ENCODE results near the gene P2RY8. TPM values are rescaled to one million over a fixed set of nuclear protein-coding genes. Genes with fewer than 3 reads are reported as not detected.
"Not testable (repeated sequence)": the region's sequence is repeated elsewhere in the genome, so short reads cannot be mapped to it uniquely, and the experiment has no call there.

P2RY8 gene
- total RNA-seq, 2 donors from 2014 or later: 1.4 to 2.8 TPM

DNA sequence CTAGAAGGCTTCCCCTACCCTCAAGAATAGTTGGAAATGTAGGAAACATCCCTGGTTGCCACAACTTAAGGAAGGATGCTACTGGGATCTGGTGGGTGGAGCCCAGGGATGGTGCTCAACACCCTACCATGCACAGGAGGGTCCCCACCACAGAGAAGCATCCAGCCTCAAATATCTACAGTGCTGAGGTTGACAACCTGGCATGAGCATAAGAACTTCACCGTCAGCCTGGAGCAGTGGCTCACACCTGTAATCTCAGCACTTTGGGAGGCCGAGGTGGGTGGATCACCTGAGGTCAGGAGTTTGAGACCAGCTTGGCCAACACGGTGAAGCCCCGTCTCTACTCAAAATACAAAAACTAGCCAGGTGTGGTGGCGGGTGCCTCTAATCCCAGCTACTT, 60.3 kb downstream of the P2RY8 start:
- intact Hi-C loops (cut with DNase I): no loop called here
- DNase-seq (ENCODE audit: low spot score): no peak

- no peak for DNase-seq (ENCODE audit: low spot score)
- intact Hi-C loops (cut with DNase I): no loop called here
Observed at GRCh38 chrX:1475881-1476280, 61.1 kb downstream of the P2RY8 start.

DNA sequence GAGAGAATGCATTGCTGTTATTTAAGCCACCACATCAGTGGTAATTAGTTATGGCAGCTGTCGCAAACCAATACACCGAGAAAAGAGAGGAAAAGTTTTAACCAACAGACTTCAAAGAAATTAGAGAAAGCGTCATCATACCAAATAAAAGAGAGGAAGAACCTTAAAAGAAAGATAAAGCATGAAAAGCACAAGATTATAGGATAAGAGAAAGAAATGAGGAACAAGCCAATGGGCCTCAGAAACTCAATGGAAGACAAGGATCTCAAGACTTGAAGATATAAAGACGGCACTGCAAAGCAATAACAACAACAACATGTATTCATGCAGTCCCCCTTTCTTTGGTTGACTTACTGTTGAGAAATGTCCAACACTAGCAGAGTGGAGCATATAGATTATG, 61.5 kb downstream of the P2RY8 start:
- no peak for DNase-seq (ENCODE audit: low spot score)
- intact Hi-C loops (cut with DNase I): no loop called here

DNA sequence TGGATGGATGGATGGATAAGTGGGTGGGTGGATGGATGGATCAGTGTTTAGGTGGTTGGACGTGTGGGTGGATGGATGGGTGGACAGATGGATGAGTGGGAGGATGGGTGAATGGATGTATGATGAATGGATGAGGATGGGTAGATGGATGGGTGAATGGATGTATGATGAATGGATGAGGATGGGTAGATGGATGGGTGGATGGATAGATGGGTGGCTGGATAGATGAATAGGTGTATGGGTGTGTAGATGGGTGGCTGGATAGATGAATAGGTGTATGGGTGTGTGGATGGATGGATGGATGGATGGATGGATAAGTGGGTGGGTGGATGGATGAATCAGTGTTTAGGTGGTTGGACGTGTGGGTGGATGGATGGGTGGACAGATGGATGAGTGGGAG, 62.4 kb downstream of the P2RY8 start:
- intact Hi-C loops (cut with DNase I); DNase-seq (ENCODE audit: low spot score): not testable (repeated sequence)

- intact Hi-C loops (cut with DNase I): no loop called here
- no peak for DNase-seq (ENCODE audit: low spot score)
Observed at GRCh38 chrX:1472975-1473374, 64.0 kb downstream of the P2RY8 start.

DNA sequence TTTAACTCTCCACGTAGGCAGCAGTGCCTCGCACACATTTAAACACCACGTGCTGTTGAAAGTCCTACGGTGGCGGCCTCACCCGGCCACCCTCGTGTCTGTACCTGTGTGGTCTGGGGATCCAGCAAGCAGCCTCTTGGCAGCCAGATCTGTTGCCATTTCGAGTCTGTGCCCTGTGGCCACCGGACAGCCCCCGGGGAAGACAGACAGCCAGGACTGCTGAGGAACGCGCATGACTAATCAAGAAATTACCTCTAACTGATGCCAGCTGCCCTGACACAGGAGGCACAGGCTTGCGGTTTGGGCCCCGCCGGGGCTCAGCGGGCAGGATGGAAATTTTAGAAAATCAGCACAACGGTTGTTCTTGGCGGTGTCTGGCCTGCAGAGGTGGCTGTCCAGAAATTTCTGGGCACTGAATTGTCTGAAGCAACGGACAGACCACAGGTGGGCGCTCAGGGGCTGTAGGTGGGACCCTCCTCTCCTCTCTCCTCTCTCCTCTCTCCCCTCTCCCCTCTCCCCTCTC, 68.7 kb downstream of the P2RY8 start:
- peak; percentile 79 for DNase-seq (ENCODE audit: low spot score)

DNA sequence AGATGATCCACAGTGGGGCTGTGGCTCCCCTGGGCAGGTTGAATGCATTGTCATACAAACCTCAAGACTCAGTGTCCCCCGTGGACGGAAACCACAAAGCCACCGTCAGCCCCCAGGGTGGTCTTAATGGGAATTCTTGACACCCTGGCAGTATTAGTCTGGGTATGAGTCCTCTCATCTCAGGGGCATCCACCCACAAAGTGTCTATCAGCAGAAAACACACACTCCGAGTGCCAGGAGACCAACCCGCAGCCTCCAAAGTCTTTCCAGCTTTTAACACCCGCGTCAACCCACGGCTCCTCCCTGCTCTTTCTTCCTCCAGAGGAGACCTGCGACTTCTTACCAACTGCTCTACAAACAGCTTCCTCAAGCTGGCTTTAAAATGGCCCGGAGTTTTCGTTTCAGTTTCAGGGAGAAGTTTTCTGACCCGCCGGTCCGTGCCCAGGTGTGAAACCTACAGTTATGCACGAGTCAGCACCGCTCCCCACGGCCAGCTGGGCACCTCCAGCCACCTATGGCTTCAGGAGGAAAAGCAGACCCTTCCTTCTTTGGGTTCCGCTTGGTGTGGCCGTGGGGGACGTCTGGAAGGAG, 69.9 kb downstream of the P2RY8 start:
- intact Hi-C loops (cut with DNase I): loop anchor here in 1 of 2 donors (10.0 kb wide), 1 partner anchor 1128 kb away; no protein-coding TSS in a partner anchor

More for the DNA sequence above, 68.7 kb downstream of the P2RY8 start:
- intact Hi-C loops (cut with DNase I): loop anchor here in 1 of 2 donors (10.0 kb wide), 1 partner anchor 1126 kb away; no protein-coding TSS in a partner anchor

GRCh38 chrX:1466232-1466661, 70.7 kb downstream of the P2RY8 start:
- no peak for DNase-seq (ENCODE audit: low spot score)
- intact Hi-C loops (cut with DNase I): loop anchor here in 1 of 2 donors (10.0 kb wide), 1 partner anchor 1129 kb away; no protein-coding TSS in a partner anchor

More for the DNA sequence above, 69.9 kb downstream of the P2RY8 start:
- no peak for DNase-seq (ENCODE audit: low spot score)

GRCh38 chrX:1465286-1466231, 71.4 kb downstream of the P2RY8 start:
- intact Hi-C loops (cut with DNase I): loop anchor here in 1 of 2 donors (10.0 kb wide), 1 partner anchor 1129 kb away; no protein-coding TSS in a partner anchor
- DNase-seq (ENCODE audit: low spot score): no peak

GRCh38 chrX:1464971-1465285, 72.1 kb downstream of the P2RY8 start:
- intact Hi-C loops (cut with DNase I): loop anchor here in 1 of 2 donors (5.0 to 10.0 kb wide), 2 partner anchors 182 to 1130 kb away; no protein-coding TSS in a partner anchor
- no peak for DNase-seq (ENCODE audit: low spot score)

DNA sequence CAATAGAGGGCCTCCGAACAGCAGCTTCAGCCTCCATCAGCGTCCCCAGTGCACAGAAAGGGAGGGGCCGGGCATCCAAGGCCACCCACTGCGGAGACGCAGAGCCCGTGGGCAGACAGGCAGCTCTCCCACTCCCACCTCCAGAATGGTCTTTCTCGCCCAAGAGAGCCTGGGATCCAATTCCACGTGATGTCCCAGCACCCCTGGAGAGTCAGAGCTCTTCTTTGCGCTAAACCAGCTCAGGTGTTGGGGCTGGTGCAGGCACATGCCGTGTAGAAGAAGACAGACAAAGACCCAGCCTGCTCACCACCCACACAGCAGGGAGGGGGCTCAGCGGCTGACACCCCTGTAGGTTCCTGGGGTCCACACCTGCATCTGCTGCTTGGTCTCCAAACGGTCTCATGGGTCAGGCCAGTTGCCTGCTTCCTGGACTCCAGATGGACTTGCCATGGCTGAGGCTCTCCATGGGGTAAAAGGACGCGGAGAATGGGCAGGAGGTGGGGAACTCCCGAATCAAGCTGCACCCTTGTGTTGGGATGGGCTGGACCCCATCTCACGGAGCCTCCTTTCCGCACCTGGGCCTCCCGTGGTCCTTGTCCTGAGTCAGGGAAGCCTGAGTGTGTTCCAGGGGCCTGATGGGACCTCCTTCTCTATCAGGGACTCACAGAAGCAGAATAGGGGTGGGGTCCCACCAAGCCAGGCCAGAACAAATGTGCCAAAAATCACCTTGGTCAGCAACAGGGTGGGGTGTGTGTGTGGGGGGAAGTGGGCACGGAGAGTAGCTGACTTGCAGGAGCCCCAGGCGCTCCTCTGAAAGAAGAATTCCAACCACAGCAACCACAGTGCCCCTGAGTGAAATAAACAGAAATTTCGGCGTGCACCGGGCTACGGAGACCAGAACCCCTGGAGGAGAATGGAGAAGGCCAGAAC, 72.7 kb downstream of the P2RY8 start:
- intact Hi-C loops (cut with DNase I): loop anchor here in 1 of 2 donors (5.0 to 10.0 kb wide), 2 partner anchors 183 to 1130 kb away; no protein-coding TSS in a partner anchor
- no peak for DNase-seq (ENCODE audit: low spot score)

DNA sequence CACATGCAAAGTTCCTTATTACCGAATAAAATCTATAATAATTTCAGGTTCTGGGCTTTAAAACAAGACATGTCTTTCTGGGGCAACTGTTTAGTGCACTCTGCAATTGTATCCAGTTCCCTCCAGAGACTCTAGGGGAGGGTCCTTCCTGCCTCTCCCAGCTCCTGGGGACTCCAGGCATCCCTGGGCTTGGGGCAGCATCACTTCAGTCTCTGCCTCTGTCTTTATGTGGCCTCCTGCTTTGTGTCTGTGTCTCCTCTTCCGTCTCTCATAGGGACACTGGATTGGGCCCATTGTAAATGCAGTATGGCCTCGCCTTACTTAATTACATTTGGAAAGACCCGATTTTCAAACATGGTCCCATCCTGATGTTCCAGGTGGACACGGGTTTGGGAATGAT, 73.4 kb downstream of the P2RY8 start:
- intact Hi-C loops (cut with DNase I): loop anchor here in 1 of 2 donors (5.0 to 10.0 kb wide), 2 partner anchors 184 to 1131 kb away; no protein-coding TSS in a partner anchor
- DNase-seq (ENCODE audit: low spot score): no peak

DNA sequence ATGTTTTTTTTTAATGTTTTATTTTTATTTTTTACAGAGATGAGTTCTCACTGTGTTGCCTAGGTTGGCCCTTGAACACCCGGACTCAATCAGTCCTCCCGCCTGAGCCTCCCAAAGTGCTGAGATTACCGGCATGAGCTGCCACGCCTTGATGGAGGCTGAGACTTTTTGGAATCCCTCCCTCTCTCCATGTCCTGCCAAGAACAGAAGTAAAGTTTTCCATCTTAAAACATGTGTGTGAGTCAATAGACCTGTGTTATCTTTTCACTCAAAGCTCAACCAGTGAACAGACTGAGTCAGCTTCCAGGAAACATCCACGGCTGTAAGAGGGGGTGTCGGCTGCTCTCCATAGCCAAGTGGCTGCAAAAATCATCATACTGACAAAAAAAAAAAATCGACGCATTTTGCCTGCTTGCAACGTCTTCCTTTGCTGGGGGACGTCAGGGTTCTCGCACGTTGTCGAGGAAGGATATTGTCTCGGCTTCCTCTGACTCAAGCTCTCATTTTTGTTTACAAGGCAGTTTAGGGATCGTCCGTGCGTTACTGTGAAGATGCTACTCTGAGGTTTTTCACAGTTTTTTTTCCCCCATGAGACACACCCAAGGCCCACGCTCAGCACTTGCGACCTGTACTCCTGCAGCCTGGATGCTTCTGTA, 74.3 kb downstream of the P2RY8 start:
- no peak for DNase-seq (ENCODE audit: low spot score)
- intact Hi-C loops (cut with DNase I): loop anchor here in 1 of 2 donors (5.0 to 10.0 kb wide), 2 partner anchors 185 to 1132 kb away; no protein-coding TSS in a partner anchor

DNA sequence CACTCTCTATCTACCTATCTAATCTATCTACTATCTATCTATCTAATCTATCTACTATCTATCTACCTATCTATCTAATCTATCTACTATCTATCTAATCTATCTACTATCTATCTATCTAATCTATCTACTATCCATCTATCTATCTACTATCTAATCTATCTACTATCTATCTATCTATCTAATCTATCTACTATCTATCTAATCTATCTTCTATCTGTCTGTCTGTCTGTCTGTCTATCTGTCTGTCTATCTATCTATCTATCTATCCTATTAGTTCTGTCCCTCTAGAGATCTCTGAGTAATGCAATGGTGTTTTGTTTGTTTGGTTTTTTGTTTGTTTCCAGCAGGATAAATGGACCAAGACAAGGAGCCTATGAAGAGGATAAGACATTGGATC, 74.9 kb downstream of the P2RY8 start:
- intact Hi-C loops (cut with DNase I): loop anchor here in 1 of 2 donors (5.0 to 10.0 kb wide), 2 partner anchors 185 to 1133 kb away; no protein-coding TSS in a partner anchor
- no peak for DNase-seq (ENCODE audit: low spot score)

- DNase-seq (ENCODE audit: low spot score): no peak
- intact Hi-C loops (cut with DNase I): loop anchor here in 1 of 2 donors (10.0 kb wide), 1 partner anchor 139 kb away; the partner anchor contains the start of gene AKAP17A
Observed at GRCh38 chrX:1455948-1456280, 81.1 kb downstream of the P2RY8 start.

GRCh38 chrX:1453951-1454785, 82.8 kb downstream of the P2RY8 start:
- peak; percentile 95 for DNase-seq (ENCODE audit: low spot score)
- intact Hi-C loops (cut with DNase I): loop anchor here (5.0 to 10.0 kb wide), 3 partner anchors 62 to 141 kb away; partner anchors contain the start of genes AKAP17A (in 1 of the 2) and SLC25A6 (in 1 of the 2)

DNA sequence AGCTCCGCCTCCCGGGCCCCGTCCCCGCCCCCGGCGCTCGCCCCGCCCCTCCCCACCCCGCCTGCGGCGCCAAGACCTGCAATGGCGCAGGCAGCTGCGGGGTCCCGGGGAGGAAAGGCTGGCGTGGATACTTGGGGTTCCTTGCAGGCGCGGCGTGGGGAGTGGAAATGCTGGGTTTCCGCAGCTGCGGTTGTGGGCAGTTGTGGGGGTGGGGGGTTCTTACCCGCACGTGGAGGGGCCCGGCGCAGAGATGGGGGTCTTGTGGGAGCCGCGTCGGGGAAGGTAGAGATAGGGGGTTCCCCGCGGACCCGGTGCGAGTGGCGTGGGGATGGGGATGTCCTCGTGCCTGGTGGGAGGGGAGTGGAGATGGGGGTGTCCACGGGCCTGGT, 83.6 kb downstream of the P2RY8 start:
- DNase-seq (ENCODE audit: low spot score): no peak
- intact Hi-C loops (cut with DNase I): loop anchor here (5.0 to 10.0 kb wide), 3 partner anchors 61 to 141 kb away; partner anchors contain the start of genes AKAP17A (in 1 of the 2) and SLC25A6 (in 1 of the 2)
